K562 (cell line): ENCODE data around the gene GLI3. TPM values are rescaled to one million over a fixed set of nuclear protein-coding genes. Genes with fewer than 3 reads are reported as not detected.

Experiments
- ATAC-seq: fragments of 200-7000 bp; cut with Tn5 transposase; 3 replicates; pipeline ENCODE4 v1.9.1; 2020; ENCODE audit warnings: moderate library complexity
- BruUV-seq: library from RNA; stranded (reverse); fragments of 400-500 nt; replicated peaks from 2 replicates; lab custom pipeline; 2021; lab: Mats Ljungman, UMichigan
- CTCF ChIA-PET: fragments of 300-600 bp; formaldehyde crosslinking; extraction: SDS; loops from one replicate; lab custom pipeline; 2021; ENCODE audit warnings: low intra/inter-chr PET ratio; lab: Yijun Ruan, JAX
- POLR2A ChIA-PET: fragments of 300-600, 350-650 bp; sonication (Branson Sonifier 250); formaldehyde crosslinking; extraction: SDS; loops from one replicate; lab custom pipeline; 2021; ENCODE audit warnings: antibody characterized with exemption, inconsistent platforms; lab: Yijun Ruan, JAX
- DNase-seq, 4 experiments: peaks; one replicate each; pipeline versions ENCODE4 v3.0.0 to v3.0.0-alpha.2; 2011 to 2018; ENCODE audit warnings: low spot score in 3 of 4, mixed read lengths in 3 of 4; ENCODE audit errors: extremely low read depth in 1 of 4
- FAIRE-seq: peaks from 2 replicates; lab custom pipeline; 2011; peaks lifted over from hg19 to GRCh38; lab: Jason Lieb, UNC
- H2AFZ ChIP-seq: 2 replicates; pipeline ENCODE4 v1.6.0; 2011; ENCODE audit warnings: low read depth, low read length, control low read depth, inconsistent platforms
- H3K27ac ChIP-seq: fragments of 200-600 bp; 3 replicates; pipeline ENCODE4 v1.8.0; 2011; ENCODE audit warnings: low read depth, mild to moderate bottlenecking, control low read depth, inconsistent platforms, low read length, moderate library complexity, mixed read lengths; ENCODE audit errors: extremely low read depth
- H3K27me3 ChIP-seq, 2 experiments: fragments of 300-600 bp in 1 of 2; 2 replicates in 1 of 2; 3 replicates in 1 of 2; pipeline versions ENCODE4 v1.6.0 to v1.8.0; 2011; ENCODE audit warnings: inconsistent platforms in 2 of 2, low read length in 2 of 2, mild to moderate bottlenecking in 1 of 2, mixed read lengths in 1 of 2, moderate library complexity in 1 of 2; ENCODE audit not compliant: control insufficient read depth in 2 of 2, insufficient read depth in 2 of 2
- H3K36me3 ChIP-seq: fragments of 300-600 bp; 3 replicates; pipeline ENCODE4 v1.8.0; 2011; ENCODE audit warnings: mild to moderate bottlenecking, low read length, inconsistent platforms; ENCODE audit not compliant: control insufficient read depth, insufficient read depth
- H3K4me1 ChIP-seq, 2 experiments: fragments of 200-600 bp in 1 of 2; replicated peaks in 1 of 2; 2 replicates in 1 of 2; 3 replicates in 1 of 2; pipeline versions ENCODE4 v1.5.1 to v1.8.0; 2011; ENCODE audit warnings: inconsistent platforms in 2 of 2, low read length in 2 of 2, mild to moderate bottlenecking in 1 of 2, mixed read lengths in 1 of 2, moderate library complexity in 1 of 2; ENCODE audit not compliant: control insufficient read depth in 2 of 2, insufficient read depth in 2 of 2
- H3K4me2 ChIP-seq: 2 replicates; pipeline ENCODE4 v1.6.1; 2011; ENCODE audit warnings: low read length, control low read depth, inconsistent platforms, mixed read lengths; ENCODE audit not compliant: insufficient read depth
- H3K4me3 ChIP-seq: fragments of 200-600 bp; sonication (generic), shearing (Covaris generic); 2 replicates; pipeline ENCODE4 v1.5.1; 2016; ENCODE audit warnings: control low read depth, inconsistent platforms
- H3K79me2 ChIP-seq: fragments of 200-600 bp; 3 replicates; pipeline ENCODE4 v1.8.0; 2011; ENCODE audit warnings: low read length, inconsistent platforms; ENCODE audit not compliant: control insufficient read depth, insufficient read depth
- H3K9ac ChIP-seq, 2 experiments: 2 replicates each; pipeline versions ENCODE4 v1.6.0 to v1.6.1; 2011; ENCODE audit warnings: low read depth in 2 of 2, low read length in 2 of 2, control low read depth in 1 of 2, inconsistent platforms in 1 of 2, mild to moderate bottlenecking in 1 of 2, mixed read lengths in 1 of 2; ENCODE audit not compliant: insufficient read depth in 1 of 2
- H3K9me1 ChIP-seq: one replicate; pipeline ENCODE4 v1.6.0; 2011; ENCODE audit warnings: inconsistent platforms, mild to moderate bottlenecking, low read length, moderate library complexity; ENCODE audit not compliant: control insufficient read depth, insufficient read depth
- H3K9me3 ChIP-seq: replicated peaks from 2 replicates; pipeline ENCODE4 v1.5.1; 2011; ENCODE audit warnings: low read depth, low read length, inconsistent platforms; ENCODE audit not compliant: control insufficient read depth, insufficient read depth
- H4K20me1 ChIP-seq: replicated peaks from 2 replicates; pipeline ENCODE4 v1.6.1; 2011; ENCODE audit warnings: low read length, inconsistent platforms, mixed read lengths; ENCODE audit not compliant: control insufficient read depth, insufficient read depth
- BRF2 ChIP-seq: IDR thresholded peaks from 3 replicates; pipeline ENCODE4 v1.6.1; 2011; ENCODE audit warnings: borderline replicate concordance, mild to moderate bottlenecking; ENCODE audit not compliant: insufficient read length, insufficient read depth
- DPF2 ChIP-seq: fragments of 450-650 bp; IDR thresholded peaks from 2 replicates; pipeline ENCODE4 v1.6.1; 2016
- MECOM ChIP-seq: fragments of 250-450 bp; sonication (Bioruptor Pico); IDR thresholded peaks from 2 replicates; pipeline ENCODE4 v1.8.0; 2022; ENCODE audit warnings: inconsistent platforms
- NR3C1 ChIP-seq: sonication (generic); formaldehyde crosslinking; IDR thresholded peaks from 2 replicates; pipeline ENCODE4 v1.8.1; 2022; ENCODE audit warnings: missing genetic modification reagents
- ZNF696 ChIP-seq: fragments of 250-450 bp; sonication (Bioruptor Pico); conservative IDR thresholded peaks from 2 replicates; pipeline ENCODE4 v1.4.0; 2020; ENCODE audit warnings: mild to moderate bottlenecking, moderate library complexity
- WGBS: fragments of 100-300 bp; shearing (Covaris generic); methylation state at CpG from one replicate; pipeline ENCODE4 v1.1.6; 2016; ENCODE audit warnings: low coverage, mixed read lengths; ENCODE audit not compliant: insufficient coverage; ENCODE audit errors: missing lambda C conversion rate; 5-methylcytosine and 5-hydroxymethylcytosine counted together
- in situ Hi-C: fragments of 300-500 bp; cut with MboI; formaldehyde crosslinking; loops from 4 replicates; pipeline ENCODE4 v1.15.0; 2018; ENCODE audit warnings: inconsistent platforms, mixed read lengths
- intact Hi-C: fragments of 100-400 bp; cut with micrococcal nuclease; formaldehyde crosslinking; loops from 2 replicates; pipeline ENCODE4 v1.14.2; 2022
- polyA plus RNA-seq, 8 experiments: library from polyadenylated mRNA; depleted of rRNA in 4 of 8; stranded (reverse) in 5 of 8; unstranded in 3 of 8; fragments of >200 nt; fragmentation: Nextera tagmentation in 2 of 8; fragmentation: Illumina TruSeq in 1 of 8; extraction: Ambion mirVana in 2 of 8; extraction: Trizol in 1 of 8; gene quantifications; 2 replicates each; pipeline versions ENCODE4 v1.2.1 to v1.2.3, GENCODE V29; 2011 to 2014; ENCODE audit warnings: inconsistent platforms in 1 of 8, missing spikeins in 1 of 8
- total RNA-seq, 7 experiments: library from RNA; depleted of rRNA in 6 of 7; stranded (reverse); fragments of >200 nt in 6 of 7; fragmentation: Illumina TruSeq in 2 of 7; extraction: Trizol in 2 of 7; gene quantifications; 2 replicates each; pipeline versions ENCODE4 v1.2.1 to v1.2.3, GENCODE V29; 2011 to 2021; ENCODE audit warnings: low replicate concordance in 1 of 7
- TF ChIP-seq, protein P1 (sequence below): fragments of 450-650 bp; formaldehyde crosslinking; conservative IDR thresholded peaks from 2 replicates; pipeline ENCODE4 v1.4.0; 2022; ENCODE audit warnings: mild to moderate bottlenecking, missing genetic modification characterization
- TF ChIP-seq, protein P2 (sequence below): sonication (generic); formaldehyde crosslinking; IDR thresholded peaks from 2 replicates; pipeline ENCODE4 v1.8.0; 2022; ENCODE audit warnings: missing genetic modification reagents, mild to moderate bottlenecking, borderline replicate concordance
- TF ChIP-seq, protein P3 (sequence below): fragments of 200-800 bp; sonication (Bioruptor generic); IDR thresholded peaks from 2 replicates; pipeline ENCODE4 v1.6.1; 2016; ENCODE audit warnings: missing genetic modification characterization, missing compliant biosample characterization

The GLI3 gene
- total and polyA plus RNA-seq, 9 of the 15 experiments (the other 6 are each of a cell fraction or from before 2014, with no cell fraction given) = 0.01 to 0.18 (median 0.07) TPM; not detected in 6

DNA sequence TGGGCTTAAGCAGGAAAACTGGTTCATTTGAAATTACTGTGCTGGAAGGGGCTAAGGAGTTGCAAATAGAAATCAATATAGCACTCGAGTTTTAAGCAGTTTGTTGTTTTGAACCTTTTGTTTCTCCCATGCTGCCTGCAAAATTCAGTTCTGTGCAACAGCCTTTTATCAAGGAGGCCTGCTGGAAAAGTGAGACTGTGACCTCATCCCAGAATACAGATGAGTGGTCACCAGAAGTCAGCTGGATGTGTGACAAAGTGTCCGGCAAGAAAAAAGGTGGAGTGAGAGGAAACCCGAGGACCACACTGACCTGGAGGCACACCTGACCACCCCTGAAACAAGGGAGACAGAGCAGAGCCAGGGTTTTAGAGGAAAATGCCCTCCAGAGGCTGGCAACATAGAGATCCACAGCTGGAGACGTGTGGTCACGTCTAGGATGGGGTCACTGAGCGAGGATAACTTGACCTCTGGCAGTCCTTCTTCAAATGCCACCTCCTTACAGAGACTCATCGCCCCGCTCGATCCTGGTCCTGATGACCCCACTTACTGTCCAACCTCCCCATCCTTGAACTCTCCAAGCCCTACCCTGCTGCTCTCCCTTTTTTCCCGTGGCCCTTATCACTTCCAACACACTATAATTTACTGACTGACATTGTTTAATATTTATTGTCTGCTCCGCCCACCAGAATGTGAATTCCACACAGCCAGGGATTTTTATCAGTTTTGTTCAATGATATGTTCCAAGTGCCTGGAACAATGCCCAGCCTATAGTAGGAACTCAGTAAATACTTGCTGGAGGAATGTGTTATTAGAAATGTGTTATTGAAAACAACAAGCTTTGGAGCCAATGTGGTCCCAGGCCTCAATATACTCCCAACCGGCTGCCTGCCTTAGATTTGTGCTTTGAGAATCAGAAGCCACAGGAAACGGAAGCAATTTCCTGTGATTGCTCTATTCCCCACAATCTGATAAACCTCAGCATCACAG, 243.8 kb downstream of the GLI3 start:
- H3K36me3 ChIP-seq = no peaks in the 10 kb centered on the region
- BruUV-seq = no TSS peak
- no peaks in the 10 kb centered on the region for H3K27me3 ChIP-seq
- in situ Hi-C loops = no loop called here
- ChIA-PET CTCF (no interaction called here), POLR2A (no interaction called here)
- H3K9me1 ChIP-seq = no peaks in the 10 kb centered on the region
- FAIRE-seq = no peak
- no peak overlapping the region for H3K4me3 ChIP-seq
- no peak for DNase-seq
- H3K79me2 ChIP-seq = no peaks in the 10 kb centered on the region
- no peaks in the 10 kb centered on the region for H3K9me3 ChIP-seq
- no peaks in the 10 kb centered on the region for H4K20me1 ChIP-seq
- H3K9ac ChIP-seq = no peak overlapping the region
- no peak overlapping the region for H2AFZ ChIP-seq
- no peak overlapping the region for H3K27ac ChIP-seq
- intact Hi-C loops = no loop called here
- no peak for ATAC-seq
- TF ChIP-seq, protein P1, sequence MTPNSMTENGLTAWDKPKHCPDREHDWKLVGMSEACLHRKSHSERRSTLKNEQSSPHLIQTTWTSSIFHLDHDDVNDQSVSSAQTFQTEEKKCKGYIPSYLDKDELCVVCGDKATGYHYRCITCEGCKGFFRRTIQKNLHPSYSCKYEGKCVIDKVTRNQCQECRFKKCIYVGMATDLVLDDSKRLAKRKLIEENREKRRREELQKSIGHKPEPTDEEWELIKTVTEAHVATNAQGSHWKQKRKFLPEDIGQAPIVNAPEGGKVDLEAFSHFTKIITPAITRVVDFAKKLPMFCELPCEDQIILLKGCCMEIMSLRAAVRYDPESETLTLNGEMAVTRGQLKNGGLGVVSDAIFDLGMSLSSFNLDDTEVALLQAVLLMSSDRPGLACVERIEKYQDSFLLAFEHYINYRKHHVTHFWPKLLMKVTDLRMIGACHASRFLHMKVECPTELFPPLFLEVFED (CRISPR knock-in tag) = no peak
- TF ChIP-seq ZNF696 (no peak), MECOM (CRISPR knock-in tag) (no peak), DPF2 (no peak), NR3C1 (CRISPR knock-in tag) (no peak), BRF2 (no peak)
- TF ChIP-seq, protein P2, sequence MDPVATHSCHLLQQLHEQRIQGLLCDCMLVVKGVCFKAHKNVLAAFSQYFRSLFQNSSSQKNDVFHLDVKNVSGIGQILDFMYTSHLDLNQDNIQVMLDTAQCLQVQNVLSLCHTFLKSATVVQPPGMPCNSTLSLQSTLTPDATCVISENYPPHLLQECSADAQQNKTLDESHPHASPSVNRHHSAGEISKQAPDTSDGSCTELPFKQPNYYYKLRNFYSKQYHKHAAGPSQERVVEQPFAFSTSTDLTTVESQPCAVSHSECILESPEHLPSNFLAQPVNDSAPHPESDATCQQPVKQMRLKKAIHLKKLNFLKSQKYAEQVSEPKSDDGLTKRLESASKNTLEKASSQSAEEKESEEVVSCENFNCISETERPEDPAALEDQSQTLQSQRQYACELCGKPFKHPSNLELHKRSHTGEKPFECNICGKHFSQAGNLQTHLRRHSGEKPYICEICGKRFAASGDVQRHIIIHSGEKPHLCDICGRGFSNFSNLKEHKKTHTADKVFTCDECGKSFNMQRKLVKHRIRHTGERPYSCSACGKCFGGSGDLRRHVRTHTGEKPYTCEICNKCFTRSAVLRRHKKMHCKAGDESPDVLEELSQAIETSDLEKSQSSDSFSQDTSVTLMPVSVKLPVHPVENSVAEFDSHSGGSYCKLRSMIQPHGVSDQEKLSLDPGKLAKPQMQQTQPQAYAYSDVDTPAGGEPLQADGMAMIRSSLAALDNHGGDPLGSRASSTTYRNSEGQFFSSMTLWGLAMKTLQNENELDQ (CRISPR knock-in tag) = no peak
- TF ChIP-seq, protein P3, sequence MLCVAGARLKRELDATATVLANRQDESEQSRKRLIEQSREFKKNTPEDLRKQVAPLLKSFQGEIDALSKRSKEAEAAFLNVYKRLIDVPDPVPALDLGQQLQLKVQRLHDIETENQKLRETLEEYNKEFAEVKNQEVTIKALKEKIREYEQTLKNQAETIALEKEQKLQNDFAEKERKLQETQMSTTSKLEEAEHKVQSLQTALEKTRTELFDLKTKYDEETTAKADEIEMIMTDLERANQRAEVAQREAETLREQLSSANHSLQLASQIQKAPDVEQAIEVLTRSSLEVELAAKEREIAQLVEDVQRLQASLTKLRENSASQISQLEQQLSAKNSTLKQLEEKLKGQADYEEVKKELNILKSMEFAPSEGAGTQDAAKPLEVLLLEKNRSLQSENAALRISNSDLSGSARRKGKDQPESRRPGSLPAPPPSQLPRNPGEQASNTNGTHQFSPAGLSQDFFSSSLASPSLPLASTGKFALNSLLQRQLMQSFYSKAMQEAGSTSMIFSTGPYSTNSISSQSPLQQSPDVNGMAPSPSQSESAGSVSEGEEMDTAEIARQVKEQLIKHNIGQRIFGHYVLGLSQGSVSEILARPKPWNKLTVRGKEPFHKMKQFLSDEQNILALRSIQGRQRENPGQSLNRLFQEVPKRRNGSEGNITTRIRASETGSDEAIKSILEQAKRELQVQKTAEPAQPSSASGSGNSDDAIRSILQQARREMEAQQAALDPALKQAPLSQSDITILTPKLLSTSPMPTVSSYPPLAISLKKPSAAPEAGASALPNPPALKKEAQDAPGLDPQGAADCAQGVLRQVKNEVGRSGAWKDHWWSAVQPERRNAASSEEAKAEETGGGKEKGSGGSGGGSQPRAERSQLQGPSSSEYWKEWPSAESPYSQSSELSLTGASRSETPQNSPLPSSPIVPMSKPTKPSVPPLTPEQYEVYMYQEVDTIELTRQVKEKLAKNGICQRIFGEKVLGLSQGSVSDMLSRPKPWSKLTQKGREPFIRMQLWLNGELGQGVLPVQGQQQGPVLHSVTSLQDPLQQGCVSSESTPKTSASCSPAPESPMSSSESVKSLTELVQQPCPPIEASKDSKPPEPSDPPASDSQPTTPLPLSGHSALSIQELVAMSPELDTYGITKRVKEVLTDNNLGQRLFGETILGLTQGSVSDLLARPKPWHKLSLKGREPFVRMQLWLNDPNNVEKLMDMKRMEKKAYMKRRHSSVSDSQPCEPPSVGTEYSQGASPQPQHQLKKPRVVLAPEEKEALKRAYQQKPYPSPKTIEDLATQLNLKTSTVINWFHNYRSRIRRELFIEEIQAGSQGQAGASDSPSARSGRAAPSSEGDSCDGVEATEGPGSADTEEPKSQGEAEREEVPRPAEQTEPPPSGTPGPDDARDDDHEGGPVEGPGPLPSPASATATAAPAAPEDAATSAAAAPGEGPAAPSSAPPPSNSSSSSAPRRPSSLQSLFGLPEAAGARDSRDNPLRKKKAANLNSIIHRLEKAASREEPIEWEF (CRISPR knock-in tag) = no peak
- whole genome bisulfite sequencing = under 1% methylated on average over 13 of the region's 13 CpGs
- no peak overlapping the region for H3K4me2 ChIP-seq
- H3K4me1 ChIP-seq = no peaks in the 10 kb centered on the region
